ENCODE measurements around the gene DYNC1H1.
"Not testable (repeated sequence)": the region's sequence is repeated elsewhere in the genome, so short reads cannot be mapped to it uniquely, and the experiment has no call there.

DYNC1H1 gene

DNA sequence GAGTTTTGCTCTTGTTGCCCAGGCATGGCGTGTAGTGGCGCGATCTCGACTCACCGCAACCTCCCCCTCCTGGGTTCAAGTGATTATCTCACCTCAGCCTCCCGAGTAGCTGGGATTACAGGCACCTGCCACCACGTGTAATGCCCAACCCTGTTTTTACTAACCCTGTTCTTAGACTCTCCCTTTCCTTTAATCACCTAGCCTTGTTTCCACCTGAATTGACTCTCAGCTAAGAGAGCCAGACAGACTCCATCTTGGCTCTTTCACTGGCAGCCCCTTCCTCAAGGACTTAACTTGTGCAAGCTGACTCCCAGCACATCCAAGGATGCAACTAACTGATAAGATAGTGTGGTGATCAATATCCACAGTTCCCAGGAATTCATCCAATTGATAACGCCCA is 100.2 kb downstream of the DYNC1H1 start:
- DNase-seq (ENCODE audit: low read depth), result not testable (repeated sequence)

DNA sequence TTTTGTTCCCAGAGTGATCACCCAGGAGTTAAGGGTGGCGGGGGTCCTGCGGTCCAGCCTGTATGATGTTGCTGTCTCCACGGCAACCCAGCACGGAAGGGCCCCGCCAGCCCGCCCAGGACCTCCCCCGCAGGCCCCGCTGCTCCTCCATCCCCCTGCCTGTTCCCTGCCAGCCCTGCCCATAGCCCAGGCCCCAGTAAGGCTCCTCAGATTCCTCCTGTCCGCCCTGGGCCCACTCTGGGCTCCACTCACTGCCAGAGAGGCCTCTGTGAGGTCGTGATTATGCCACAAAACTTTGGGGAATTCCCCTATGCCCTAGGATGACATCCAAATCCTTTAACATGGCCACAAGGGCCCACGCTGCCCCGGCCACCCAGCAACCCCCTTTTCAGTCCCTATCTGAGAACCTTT is 101.7 kb downstream of the DYNC1H1 start:
- no peak for DNase-seq (ENCODE audit: low read depth)

DNA sequence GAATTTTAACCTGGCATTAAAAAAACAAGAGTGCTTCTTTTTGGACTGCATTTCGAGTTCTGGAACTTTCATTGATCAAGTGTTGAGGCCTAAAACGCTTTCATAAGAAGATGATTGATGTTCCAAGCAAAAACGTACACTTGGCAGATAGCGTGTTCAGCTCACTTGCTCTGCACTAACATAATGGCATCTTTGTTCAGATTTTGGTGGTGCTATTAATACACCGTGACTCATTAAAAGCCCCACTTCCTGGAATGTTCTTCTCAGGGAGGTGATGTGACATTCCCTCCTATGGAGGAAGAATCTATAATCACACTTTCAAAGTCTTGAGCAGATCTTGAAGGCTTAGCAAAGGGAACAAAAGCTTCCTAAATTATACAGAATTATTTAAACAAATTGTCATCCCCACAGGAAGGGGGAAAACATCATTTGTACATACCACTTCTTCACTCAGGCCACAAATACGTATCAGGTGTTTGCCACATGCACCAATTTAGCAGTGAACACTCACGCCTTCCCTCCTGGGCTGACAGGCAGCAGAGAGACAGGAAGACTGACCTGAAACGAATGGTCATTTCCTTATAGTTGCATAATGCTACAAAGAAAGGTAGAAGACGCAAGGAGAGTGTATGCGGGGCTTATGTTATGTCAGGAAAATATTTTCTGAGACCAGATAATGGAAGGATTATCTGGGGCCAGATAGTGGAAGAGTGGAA is 107.1 kb downstream of the DYNC1H1 start:
- no peak for DNase-seq (ENCODE audit: low read depth)

DNA sequence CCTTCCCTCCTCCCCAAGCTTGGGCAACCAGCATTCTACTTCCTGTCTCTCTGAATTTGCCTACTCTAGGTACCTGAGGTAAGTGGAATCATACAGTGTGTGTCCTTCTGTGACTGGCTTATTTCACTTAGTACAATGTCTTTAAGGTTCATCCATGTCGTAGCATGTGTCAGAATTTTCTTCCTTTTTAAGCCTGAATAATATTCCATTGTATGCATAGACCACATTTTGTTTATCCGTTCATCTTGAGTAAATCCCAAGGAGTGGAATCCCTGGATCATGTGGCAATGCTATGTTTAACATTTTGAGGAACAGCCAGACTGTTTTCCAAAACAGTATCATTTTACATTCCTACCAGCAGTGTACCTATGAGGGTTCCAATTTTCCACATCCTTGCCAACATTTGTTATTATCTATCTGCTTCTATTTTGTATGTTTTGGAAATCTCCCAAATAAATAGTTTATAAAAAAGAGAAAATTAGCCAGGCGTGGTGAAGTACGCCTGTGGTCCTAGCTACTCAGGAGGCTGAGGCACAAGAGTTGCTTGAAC is 110.1 kb downstream of the DYNC1H1 start:
- DNase-seq (ENCODE audit: low read depth), result no peak

GRCh38 chr14:102075155-102075554 is 110.8 kb downstream of the DYNC1H1 start:
- DNase-seq (ENCODE audit: low read depth), result no peak

DNA sequence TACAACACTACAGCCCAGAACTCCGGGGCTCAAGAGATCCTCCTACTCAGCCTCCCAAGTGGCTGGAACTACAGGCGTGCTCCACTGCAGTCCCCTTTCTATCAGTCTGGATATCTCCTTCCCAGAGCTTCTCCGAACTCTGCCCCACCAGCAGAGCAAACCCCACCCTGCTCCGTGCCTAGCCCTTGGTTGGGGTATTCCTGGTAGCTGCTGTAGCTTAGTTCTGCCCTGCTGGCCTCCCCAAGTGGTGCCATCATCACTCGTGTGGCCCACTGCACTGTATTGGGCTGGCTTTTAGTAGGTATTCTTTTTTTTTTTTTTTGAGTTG is 113.0 kb downstream of the DYNC1H1 start:
- DNase-seq (ENCODE audit: low read depth), result no peak

DNA sequence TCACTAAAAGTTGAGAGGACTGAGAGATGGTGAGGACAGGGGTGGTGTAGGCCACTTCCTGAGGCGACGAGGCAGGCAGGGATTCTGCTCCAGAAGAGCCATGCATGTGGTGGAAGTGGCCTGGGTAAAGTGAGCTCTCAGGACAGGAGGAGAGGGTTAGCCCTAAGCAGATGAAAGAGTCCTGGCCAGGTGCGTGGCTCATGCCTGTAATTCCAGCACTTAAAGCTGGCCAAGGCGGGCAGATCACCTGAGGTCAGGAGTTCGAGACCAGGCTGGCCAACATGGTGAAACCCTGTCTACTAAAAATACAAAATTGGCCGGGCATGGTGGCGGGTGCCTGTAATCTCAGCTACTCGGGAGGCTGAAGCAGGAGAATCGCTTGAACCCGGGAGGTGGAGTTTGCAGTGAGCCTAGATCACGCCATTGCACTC is 114.0 kb downstream of the DYNC1H1 start:
- DNase-seq (ENCODE audit: low read depth), result not testable (repeated sequence)

GRCh38 chr14:102078831-102079699 is 114.7 kb downstream of the DYNC1H1 start:
- DNase-seq (ENCODE audit: low read depth), result no peak

- no peak for DNase-seq (ENCODE audit: low read depth)
Observed at GRCh38 chr14:102079700-102079979, 115.3 kb downstream of the DYNC1H1 start.

DNA sequence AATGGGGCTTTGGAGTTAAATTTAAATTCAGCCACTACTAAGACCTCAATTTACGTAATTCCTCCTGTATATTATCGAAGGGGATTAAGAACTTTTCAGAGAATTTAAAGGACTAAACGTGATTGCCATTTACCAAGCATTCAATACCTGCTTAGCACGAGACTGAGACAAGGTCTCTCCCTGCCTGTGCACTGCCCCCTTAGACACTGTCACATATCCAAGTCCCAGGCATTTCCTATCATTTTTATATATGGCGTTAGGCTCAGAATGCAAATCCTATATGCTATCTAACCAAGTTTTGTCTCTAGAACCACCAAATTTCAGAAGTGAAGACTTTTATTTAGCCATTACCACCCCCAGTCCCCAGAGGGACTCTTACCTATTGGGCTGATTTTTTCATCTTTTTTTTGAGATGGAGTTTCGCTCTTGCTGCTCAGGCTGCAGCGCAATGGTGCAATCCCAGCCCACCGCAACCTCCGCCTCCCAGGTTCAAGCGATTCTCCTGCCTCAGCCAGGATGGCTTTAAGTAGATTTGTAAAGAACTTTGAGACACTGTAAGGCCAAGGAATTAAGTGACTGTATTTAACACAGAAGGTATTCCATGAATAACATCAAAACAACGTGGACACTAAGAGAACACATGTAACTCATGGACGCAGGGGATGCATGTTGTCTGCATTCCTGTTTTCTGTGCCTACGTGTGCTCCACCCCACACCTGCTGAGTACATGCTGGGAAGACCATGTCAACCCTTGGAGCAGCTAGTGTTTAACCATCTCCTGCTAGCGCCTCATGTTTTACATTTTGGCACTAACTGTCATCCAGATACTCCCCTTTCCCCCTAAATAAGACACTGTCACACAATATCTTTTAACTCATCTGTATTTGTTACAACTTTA is 116.1 kb downstream of the DYNC1H1 start:
- DNase-seq (ENCODE audit: low read depth), result no peak

DNA sequence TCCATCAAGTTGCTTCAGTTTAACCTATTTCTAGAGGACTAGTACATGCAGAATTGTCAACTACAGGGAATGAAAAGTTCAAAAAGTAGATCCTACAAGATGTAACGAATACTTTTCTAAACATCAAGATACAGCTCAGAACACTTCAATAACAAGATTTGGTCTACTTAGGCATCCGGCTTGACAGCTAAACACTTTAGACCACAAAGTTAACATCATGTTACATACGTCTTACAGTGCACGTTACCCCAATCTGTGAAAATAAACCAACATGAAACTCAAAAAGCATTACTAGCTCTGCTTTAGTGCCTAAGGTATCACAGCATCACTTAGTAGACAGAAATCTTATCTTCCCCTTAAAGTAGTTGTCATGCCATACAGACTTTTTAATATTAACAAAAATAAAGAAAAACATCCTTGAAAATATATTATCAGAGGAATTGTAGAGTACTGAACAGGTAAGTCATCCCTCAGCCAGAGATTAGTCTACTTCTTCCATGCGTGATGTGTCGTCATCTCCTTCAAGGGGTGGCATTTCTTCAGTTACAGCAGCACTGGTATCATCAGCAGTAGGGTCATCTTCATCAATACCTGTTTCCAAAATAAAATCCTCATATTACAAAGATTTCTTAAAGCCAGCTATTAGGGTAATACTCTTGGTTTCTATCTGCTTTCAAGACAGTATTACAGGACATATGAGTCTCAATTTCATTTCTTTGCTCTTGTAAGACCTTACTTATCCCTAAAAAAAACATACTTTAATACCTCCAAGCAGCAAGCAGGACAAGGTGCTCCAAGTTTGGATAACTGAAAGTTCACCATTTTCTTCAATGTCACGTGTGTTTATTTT is 117.1 kb downstream of the DYNC1H1 start:
- no peak for DNase-seq (ENCODE audit: low read depth)

DNA sequence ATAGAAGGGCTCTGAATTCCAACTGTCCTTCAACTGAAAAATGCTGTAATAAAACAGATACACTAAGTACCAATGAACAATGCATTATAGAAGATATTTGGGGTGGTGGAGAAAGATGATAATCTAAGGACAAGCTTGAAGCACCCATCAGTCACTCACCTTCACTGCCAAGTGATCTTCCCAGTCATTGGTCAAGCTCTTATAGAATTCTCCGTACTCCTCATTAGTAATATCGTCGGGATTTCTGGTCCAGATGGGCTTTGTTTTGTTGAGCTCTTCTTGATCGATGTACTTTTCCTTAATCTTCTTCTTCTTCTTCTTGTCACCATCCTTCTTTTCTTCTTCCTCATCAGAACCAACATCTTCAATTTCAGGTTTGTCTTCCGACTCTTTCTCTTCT is 120.1 kb downstream of the DYNC1H1 start:
- not testable (repeated sequence) for DNase-seq (ENCODE audit: low read depth)

DNA sequence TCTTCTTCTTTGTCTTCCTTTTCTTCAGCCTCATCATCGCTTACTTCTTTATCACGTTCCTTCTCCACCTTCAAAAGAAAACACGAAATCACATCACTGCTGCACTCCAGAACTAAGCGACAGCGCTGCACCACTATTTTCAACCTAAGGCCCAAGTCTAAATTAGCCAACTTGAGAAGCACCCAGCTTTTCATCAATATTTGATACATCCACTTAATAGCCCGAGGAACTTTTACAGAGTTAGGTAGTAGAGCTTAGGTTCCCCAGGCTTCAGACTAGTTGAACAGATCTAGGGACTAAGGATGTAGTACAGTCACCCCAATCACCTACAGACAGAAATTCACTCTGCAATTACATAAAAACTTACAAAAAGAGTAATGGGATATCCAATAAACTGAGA is 120.6 kb downstream of the DYNC1H1 start:
- DNase-seq (ENCODE audit: low read depth), result no peak

DNA sequence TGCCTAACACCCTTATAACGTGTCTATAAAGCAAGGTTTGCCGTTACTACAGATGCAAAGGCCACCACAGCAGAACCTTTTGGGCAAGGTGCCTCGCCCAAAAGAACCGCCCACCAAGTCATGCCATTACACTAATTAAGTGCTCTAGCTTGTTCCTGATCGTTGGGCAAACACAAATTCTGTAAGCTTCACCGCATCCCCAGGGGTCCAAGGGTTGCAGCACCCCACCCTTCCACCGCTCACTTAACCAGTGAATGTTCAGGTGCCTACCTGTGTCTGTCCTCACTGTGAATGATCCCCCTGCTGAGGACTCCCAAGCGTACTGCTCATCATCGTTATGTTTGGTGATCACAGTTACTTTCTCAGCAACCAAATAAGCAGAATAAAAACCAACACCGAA is 121.1 kb downstream of the DYNC1H1 start:
- no peak for DNase-seq (ENCODE audit: low read depth)

- peak; percentile 26 for DNase-seq (ENCODE audit: low read depth)
Observed at GRCh38 chr14:102085948-102086708, 121.8 kb downstream of the DYNC1H1 start.

- no peak for DNase-seq (ENCODE audit: low read depth)
Observed at GRCh38 chr14:102086709-102086971, 122.3 kb downstream of the DYNC1H1 start.

DNA sequence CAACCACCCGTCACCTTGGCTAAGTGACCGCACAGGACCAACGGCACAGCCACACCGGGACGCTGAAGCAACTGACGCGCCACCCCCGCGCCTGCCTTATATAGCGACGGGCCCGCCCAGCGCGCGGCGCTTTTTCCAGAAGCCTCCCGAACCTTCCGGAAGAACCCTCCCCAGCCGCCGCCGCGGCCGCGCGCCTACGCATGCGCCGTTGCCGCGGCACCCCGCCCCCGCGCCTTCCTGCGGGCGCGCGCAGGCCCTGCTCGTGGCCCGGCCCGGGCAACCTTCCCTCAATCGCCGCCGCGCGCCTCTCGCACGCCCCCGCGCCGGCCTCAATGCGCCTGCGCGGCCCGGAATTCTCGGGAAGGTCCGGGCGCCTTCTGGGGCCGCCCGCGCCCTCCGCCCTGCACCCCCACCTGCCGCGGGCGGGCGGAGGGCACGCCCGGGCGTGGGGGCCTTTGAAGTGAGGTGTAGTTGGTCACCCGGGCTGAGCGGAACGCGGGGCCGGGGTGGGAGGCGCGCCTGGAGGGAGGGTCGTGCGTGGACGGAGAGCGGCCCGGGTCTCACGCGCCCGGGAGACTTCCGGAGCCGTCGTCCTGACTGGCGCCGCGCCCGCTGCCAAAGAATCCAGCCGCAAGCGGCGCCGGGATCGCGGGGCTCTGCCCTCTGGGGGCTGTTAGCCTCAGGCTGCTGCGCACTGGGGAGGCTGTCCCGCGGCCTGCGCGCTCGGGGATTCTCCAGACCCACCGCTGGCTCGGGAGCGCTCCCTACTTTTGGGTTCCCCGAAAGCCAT is 122.8 kb downstream of the DYNC1H1 start, which contains the start of gene HSP90AA1:
Gene HSP90AA1 (minus strand): TSS at position 73 of the 790 bp plus-strand sequence. CDS start 666 bp downstream, outside the sequence.
- DNase-seq (ENCODE audit: low read depth), result peak; percentile 95

DNA sequence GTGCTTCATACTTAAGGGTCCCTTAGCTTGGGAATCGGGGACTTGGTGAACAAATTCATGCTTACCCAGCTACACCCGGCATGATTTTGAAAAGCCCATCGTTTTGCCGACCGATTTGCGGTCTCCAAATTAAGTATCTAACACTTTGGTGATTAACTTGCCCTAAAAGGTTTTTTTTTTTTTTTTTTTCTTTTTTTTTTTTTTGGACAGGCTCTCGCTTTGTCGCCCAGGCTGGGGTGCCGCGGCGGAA is 123.3 kb downstream of the DYNC1H1 start:
- no peak for DNase-seq (ENCODE audit: low read depth)

DNA sequence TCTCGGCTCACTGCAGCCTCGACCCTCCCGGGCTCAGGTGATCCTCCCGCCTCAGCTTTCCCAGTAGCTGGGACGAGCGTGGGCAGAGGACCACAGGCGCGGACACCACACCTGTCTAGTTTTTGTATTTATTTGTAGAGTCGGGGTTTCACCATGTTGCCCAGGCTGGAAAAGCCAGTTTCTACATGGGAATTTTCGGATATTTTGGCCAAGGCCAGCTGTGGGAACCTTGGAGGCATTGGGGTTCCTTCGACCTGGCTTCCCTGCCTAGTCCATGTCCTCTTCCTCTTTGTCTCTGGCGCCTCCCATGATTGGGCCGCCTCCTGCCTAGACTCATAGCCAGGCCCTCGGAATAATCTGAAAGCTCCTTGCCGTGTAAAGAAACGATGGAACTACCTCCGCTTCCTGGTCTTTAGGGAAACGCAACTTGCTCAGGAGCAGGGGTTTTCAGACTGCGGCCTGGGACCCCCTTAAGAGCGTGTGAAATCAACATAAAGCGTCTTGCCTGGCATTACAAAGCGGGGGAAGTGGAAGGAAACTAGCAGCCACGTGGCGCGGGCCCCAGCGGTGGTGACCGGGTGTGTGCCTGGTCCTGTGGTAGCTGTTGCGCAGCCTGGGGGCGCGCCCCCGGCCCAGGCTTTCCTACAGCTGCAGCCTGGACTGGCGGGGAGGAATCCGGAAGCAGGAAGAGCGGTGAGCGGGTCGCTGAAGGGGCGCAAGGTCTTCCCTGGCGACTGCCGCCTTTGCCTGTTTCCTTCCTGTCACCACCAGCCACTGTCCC is 123.8 kb downstream of the DYNC1H1 start:
- peak; percentile 54 for DNase-seq (ENCODE audit: low read depth)
